ENCODE measurements around the gene KNL1. TPM values are rescaled to one million over a fixed set of nuclear protein-coding genes. Genes with fewer than 3 reads are reported as not detected.

Gene KNL1
- total and polyA plus RNA-seq, 12 donors, result 0.13 to 7.9 (median 1.4) TPM

- Histone ChIP-seq H3K4me3 (no peak overlapping the region), H3K36me3 (replicated peaks in 1 of 2) (no peaks in the 10 kb centered on the region), H3K4me1 (replicated peaks in 1 of 2) (no peaks in the 10 kb centered on the region), H3K27me3 (no peaks in the 10 kb centered on the region), H3K27ac (no peak overlapping the region), H3K9me3 (replicated peaks in 1 of 3) (no peaks in the 10 kb centered on the region)
- WGBS, 4 donors, result 83 to 91% (median 84%) methylated on average over 2 of the region's 2 CpGs; no CpG with 5 or more reads in 1 of the 4 donors
- intact Hi-C loops (cut with DNase I), result no loop called here
- DNase-seq, result no peak
- TF ChIP-seq POLR2A (IDR thresholded peaks at IDR 0.05) (no peak), CTCF (IDR thresholded peaks at IDR 0.05) (no peak)
Observed at GRCh38 chr15:40685376-40685775, 91.3 kb downstream of the KNL1 start.

- no peak for TF ChIP-seq CTCF (IDR thresholded peaks at IDR 0.05)
- TF ChIP-seq POLR2A (IDR thresholded peaks at IDR 0.05), result no peak
- peaks cover 5 to 6% of the 10 kb centered on the region in 2 donors for H3K4me1 ChIP-seq (replicated peaks in 1 of 2)
- H3K9me3 ChIP-seq (replicated peaks in 1 of 3), result no peaks in the 10 kb centered on the region
- DNase-seq, result no peak
- H3K4me3 ChIP-seq, result no peak overlapping the region
- no peak overlapping the region for H3K27ac ChIP-seq
- H3K27me3 ChIP-seq, result no peaks in the 10 kb centered on the region
- intact Hi-C loops (cut with DNase I), result no loop called here
- WGBS, 4 donors, result 83 to 94% (median 87%) methylated on average over 9 of the region's 9 CpGs
- H3K36me3 ChIP-seq (replicated peaks in 1 of 2), result no peaks in the 10 kb centered on the region
Observed at GRCh38 chr15:40688932-40689799, 95.1 kb downstream of the KNL1 start.

- intact Hi-C loops (cut with DNase I), result loop anchor here in 1 of 2 donors (10.0 kb wide), 1 partner anchor 203 kb away; the partner anchor contains the start of gene VPS18
- H3K4me1 ChIP-seq (replicated peaks in 1 of 2), result peaks cover 14 to 16% of the 10 kb centered on the region in 2 donors
- no peaks in the 10 kb centered on the region for H3K27me3 ChIP-seq
- WGBS, 4 donors, result 93 to 96% (median 95%) methylated on average over 4 of the region's 4 CpGs
- H3K36me3 ChIP-seq (replicated peaks in 1 of 2), result no peaks in the 10 kb centered on the region
- no peak for TF ChIP-seq POLR2A (IDR thresholded peaks at IDR 0.05)
- TF ChIP-seq CTCF (IDR thresholded peaks at IDR 0.05), result no peak
- no peak for DNase-seq
- H3K27ac ChIP-seq, result no peak overlapping the region
- no peak overlapping the region for H3K4me3 ChIP-seq
- no peaks in the 10 kb centered on the region for H3K9me3 ChIP-seq (replicated peaks in 1 of 3)
Observed at GRCh38 chr15:40691737-40692136, 97.7 kb downstream of the KNL1 start.

GRCh38 chr15:40693904-40694687, 100.0 kb downstream of the KNL1 start:
- H3K27ac ChIP-seq, result peak overlapping the region; percentile 93 to 98 (median 98)
- no peaks in the 10 kb centered on the region for H3K9me3 ChIP-seq (replicated peaks in 1 of 3)
- WGBS, 4 donors, result 28 to 36% (median 32%) methylated on average over 31 of the region's 31 CpGs
- H3K36me3 ChIP-seq (replicated peaks in 1 of 2), result no peaks in the 10 kb centered on the region
- peaks cover 14 to 16% of the 10 kb centered on the region in 2 donors for H3K4me1 ChIP-seq (replicated peaks in 1 of 2)
- no peaks in the 10 kb centered on the region for H3K27me3 ChIP-seq
- TF ChIP-seq POLR2A (IDR thresholded peaks at IDR 0.05) (no peak), CTCF (IDR thresholded peaks at IDR 0.05) (no peak)
- no peak for DNase-seq
- peak overlapping the region in 3 of 4 donors; percentile 41 to 83 (median 73) for H3K4me3 ChIP-seq
- intact Hi-C loops (cut with DNase I), result loop anchor here in 1 of 2 donors (10.0 kb wide), 1 partner anchor 201 kb away; the partner anchor contains the start of gene VPS18
